Sciatic nerve (tissue), 2 donors: ENCODE data around the gene USP35. TPM values are rescaled to one million over a fixed set of nuclear protein-coding genes. Genes with fewer than 3 reads are reported as not detected.
"Not testable (repeated sequence)": the region's sequence is repeated elsewhere in the genome, so short reads cannot be mapped to it uniquely, and the experiment has no call there.

Source experiments
- ATAC-seq: fragments of 200-7000 bp; cut with Tn5 transposase; one replicate; pipeline ENCODE4 v1.9.1; 2020; ENCODE audit warnings: mild to moderate bottlenecking, moderate library complexity
- DNase-seq: peaks from one replicate; pipeline ENCODE4 v3.0.0-alpha.2; 2020; ENCODE audit warnings: low spot score
- intact Hi-C: fragments of 100-400 bp; cut with DNase I; formaldehyde crosslinking; loops from one replicate; pipeline ENCODE4 v1.14.2; 2022
- total RNA-seq: library from RNA; stranded (reverse); fragmentation: NEBNext Ultra II Directional; extraction: Animal tissue kit (Norgen Biotek cat#: 25700); gene quantifications from one replicate; pipeline ENCODE4 v1.2.1, GENCODE V29; 2021
- donor health status: DM: no; HTN: no; CAD: no.
- donor health status: DM: no; HTN: no; CAD: no.

The USP35 gene
- total RNA-seq, 1 donor from 2014 or later, result 11.5 TPM

DNA sequence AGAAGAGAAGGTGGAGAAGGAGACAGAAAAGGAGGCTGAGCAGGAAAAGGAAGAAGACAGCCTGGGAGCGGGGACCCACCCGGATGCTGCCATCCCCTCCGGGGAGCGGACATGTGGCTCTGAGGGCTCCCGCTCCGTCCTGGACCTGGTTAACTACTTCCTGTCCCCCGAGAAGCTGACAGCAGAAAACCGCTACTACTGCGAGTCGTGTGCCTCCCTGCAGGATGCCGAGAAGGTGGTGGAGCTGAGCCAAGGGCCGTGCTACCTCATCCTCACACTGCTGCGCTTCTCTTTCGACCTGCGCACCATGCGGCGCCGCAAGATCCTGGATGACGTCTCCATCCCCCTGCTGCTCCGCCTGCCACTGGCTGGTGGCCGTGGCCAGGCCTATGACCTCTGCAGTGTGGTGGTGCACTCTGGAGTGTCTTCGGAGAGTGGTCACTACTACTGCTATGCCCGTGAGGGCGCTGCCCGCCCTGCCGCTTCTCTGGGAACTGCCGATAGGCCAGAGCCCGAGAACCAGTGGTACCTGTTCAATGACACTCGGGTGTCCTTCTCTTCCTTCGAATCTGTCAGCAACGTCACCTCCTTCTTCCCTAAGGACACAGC, 21.4 kb downstream of the USP35 start:
- ATAC-seq, result no peak
- intact Hi-C loops, result no loop called here
- DNase-seq, result peak; percentile 45

DNA sequence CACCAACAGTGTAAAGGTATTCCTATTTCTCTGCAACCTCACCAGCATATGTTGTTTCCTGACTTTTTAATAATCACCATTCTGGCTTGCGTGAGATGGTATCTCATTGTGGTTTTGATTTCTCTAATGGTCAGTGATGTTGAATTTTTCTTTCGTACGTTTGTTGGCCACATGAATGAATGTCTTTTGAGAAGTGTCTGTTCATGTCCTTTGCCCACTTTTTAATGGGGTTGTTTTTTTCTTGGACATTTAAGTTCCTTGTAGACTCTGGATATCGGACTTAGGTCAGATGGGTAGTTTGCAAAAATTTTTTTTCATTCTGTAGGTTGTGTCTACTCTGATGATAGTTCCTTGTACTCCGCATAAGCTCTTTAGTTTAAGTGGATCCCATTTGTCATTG, 22.8 kb downstream of the USP35 start:
- ATAC-seq, result no peak
- no peak for DNase-seq
- intact Hi-C loops, result no loop called here

DNA sequence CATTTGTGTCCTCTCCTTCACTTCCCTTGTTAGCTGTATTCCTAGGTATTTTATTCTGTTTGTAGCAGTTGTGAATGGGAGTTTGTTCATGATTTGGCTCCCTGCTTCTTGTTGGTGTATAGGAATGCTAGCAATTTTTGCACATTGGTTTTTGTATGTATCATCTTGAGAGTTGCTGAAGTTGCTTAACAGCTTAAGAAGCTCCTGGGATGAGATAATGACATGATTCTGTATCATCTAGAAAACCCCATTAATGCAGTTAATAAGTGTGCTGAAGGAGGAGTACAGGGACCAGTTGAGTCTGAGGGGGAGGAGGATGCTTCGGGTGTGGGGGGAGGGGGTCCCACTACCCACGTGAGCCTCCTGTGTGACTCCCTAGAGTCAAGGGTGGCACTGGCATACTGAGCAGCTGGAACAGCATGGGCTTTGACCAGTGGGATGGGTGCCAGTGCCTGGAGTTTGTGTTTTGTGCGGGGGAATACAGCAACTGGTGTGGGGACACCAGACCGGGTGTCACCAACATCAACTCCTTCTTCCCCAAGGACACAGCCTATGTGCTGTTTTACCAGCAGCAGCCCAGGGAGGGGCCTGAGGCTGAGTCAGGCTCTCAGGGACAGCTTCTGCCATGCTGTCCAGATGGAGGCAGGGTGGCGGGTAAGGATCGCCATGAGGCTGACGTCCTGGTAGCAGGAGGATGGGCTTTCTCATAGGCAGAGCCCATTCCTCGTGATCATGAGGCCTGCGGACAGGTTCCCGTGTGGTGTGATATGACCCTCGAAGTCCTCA, 24.1 kb downstream of the USP35 start:
- DNase-seq (peak; percentile 56), ATAC-seq (peak; percentile 24)
- intact Hi-C loops, result no loop called here

DNA sequence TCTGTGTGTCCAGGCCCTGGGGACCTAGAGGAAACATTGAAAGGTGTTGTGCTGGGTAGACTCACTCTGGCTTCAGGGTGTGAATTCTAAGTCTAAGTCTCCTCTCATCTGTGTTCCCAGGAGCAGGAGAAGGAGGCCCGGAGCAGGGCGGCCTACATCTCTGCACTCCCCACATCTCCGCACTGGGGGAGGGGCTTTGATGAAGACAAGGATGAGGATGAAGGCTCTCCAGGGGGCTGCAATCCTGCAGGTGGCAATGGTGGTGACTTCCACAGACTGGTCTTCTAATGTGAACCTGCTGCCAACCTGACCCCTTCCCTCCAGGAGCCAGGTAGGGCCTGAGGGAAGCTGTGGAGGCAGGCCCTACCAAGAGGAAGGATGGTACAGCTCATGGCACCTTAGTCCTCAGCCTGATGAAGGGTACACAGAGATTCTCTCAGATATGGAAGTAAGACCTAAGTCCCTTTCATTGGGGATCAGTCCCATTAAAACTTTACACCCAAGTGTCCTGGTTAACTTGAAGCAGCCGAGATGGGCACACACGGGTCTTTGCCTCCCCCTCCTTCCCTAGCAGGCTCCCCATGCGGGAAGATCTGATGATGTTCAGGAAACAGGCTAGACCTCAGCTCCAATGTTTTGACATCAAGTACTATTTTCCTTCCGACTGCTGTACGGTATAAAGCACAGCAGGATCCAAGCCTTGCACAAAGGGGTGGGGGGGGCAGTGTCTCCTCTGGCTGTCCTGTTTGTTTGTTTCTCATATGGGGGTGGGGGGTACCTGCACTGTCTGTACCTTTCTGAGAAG, 25.0 kb downstream of the USP35 start:
- peak; percentile 46 for DNase-seq
- intact Hi-C loops, result no loop called here

DNA sequence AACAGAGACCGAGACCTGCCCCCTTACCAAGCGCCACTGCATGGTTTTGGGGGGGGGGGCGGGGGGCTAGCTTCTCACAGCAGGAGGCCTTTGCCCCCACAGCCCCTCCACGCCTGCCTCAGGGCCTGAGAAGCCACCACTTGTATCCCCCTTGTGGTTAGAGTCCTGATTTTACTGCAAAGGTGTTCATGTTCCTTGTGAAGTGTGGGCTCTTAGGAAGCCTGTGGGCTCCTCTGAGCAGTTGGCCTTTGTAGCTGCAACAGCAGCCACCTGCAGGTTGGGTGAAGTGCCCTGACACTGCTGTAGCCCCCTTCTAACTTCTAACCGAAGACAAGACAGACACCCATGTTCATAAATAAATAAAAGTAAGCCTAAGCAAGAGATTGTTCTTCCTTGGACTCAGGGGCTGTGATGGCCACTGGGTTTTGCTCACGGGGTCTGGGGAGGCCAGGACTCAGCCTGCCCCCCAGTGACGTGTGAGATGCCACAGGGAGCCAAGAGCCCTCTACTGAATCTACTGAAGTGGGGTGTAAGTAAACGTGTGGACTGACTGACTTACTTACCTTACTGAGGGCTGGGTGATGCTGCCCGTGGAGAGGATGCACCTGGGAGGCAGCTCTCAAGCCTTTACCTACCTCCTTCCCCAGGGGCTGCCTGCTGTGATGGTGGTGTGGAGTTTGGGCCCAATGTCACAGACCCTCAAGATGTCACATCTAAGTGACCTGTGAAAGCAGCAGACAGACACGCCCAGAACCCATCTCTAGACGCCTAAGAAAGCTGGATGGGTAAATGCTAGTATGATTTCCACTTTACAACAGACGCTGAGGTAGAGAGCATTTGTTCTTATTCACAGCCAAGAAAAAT, 25.8 kb downstream of the USP35 start:
- DNase-seq, result no peak
- intact Hi-C loops, result no loop called here
- no peak for ATAC-seq

More for the DNA sequence above, 25.0 kb downstream of the USP35 start:
- peak; percentile 5 for ATAC-seq

DNA sequence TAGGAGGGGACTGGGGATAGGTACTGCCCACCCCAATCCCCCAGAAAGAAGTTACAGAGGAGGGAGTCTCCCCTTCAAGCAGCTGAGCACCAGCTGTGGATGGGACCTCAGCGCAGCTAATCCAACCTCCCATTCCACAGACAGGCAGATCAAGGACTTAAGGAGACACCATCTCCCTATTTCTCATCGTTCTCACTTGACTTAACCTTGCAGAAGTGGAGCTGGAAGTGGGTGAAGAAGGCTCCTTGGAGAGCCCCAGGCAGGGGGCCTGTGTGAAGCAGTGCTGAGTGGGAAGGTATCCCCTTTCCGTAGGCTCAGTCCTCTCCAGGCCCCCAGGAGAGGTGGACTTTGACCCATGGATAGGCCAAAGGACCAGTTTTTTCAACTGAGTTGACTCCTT, 27.3 kb downstream of the USP35 start:
- no peak for ATAC-seq
- no peak for DNase-seq
- intact Hi-C loops, result no loop called here

DNA sequence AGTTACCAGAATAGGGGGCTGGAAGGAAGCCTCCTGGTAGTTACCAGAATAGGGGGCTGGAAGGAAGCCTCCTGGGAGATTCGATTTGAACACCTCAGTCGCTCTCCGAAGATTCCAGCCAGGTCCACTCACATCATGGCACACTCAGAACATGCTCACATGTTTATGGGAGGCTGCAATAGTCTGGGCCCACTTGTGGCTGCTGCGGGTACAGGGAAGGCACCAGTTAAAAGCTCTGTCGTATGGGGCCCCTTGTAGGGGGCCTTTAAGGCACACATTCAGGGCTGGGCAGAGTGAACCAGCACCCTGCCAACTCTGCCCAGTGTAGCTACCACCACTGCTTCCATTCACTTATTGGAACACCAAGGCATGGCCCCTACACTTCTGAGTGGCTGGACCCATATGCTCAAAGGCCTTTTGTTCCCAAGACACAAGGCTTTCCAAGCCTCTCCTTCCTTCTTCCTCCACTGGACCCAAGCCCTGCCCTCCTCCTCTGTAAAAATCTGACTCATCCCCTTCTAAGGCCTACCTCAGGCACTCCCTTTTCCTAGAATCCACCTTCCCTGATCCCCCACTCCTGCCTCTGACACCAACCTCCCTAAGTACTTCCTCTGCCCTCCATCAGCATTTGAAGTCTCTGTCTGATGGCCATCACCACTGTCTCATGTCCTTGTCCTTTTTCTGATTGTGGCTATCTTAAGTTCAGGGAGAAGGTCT, 28.0 kb downstream of the USP35 start:
- no peak for DNase-seq
- no peak for ATAC-seq
- intact Hi-C loops, result no loop called here

DNA sequence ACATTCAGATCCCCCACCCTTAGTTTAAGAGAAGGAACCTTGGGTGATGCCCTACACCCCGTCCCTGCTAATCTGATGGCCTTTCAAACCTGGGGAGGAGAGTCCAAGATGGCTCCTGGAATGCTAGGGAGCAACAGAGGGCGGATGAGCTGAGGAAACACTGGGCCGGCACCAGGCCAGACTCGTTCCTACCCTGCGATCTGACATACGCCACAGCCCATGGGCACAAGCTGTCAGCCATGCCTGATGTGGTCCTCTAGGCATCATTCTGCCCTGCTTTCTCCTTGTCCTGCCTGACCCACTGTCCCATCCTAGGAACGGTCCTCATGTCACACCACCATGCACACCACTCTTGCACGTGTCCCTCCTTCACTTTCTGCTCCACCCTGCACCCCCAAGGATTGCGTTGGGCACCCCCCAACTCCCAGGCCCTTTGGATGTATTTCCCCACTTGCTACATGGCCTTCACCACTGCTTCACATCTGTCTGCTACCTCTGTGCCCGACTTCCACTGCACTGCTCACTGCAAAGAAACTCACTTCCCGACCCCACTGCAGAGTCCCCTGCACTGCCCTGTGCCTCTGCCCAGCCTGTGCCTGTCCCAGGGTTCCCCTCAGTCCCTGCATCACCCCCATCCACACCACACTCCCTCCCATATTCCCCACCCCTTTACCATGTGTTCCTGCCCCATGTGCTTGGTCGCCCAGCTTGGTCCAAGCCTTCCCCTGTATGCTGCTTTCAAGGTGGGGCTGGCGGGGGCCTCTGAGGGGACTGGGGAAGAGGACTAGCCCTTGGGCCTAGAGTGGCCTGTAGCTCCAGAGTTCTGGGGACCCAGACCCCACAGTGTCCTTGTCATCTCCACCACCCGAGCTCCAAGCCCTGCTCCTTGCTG, 29.2 kb downstream of the USP35 start:
- no peak for DNase-seq
- intact Hi-C loops, result no loop called here
- no peak for ATAC-seq

DNA sequence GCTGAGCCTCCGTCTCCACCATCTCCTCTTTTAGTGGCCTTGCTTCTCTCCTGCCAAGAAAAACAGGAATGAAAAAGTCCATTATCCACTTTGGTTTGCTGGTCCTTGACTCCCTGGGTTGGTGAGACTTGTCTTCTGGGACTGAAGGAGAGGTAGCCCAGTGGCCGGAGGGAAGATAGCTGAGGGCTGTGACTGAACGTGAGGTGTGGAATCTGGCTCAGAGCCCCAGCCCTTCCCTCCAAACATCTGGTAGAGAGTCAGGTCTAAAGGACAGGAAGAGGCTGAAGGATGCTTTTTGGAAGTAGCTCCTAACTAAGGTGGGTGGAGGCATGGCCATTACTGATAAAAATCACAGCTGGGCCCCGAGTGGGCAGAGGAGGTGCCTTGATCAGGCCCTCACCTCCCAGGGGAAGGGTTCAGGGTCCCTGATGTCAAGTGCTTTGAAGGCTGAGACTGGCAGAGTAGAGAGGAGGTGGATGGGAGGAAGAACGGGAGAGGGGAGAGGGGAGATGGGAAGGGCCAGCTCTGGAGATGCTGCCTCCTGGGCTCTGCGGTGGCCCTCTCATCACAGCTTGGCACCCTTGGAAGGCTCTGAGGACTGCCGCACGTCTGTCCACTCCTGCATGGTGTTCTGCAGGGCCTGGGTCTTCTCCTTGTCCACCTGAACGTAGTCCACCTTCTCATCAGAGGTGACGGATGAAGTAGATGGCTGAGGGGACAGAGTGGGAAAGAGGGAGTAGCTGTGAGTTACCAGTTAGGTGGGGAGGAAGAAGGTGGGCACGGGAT, 30.2 kb downstream of the USP35 start:
- intact Hi-C loops, result no loop called here
- ATAC-seq (no peak), DNase-seq (no peak)

DNA sequence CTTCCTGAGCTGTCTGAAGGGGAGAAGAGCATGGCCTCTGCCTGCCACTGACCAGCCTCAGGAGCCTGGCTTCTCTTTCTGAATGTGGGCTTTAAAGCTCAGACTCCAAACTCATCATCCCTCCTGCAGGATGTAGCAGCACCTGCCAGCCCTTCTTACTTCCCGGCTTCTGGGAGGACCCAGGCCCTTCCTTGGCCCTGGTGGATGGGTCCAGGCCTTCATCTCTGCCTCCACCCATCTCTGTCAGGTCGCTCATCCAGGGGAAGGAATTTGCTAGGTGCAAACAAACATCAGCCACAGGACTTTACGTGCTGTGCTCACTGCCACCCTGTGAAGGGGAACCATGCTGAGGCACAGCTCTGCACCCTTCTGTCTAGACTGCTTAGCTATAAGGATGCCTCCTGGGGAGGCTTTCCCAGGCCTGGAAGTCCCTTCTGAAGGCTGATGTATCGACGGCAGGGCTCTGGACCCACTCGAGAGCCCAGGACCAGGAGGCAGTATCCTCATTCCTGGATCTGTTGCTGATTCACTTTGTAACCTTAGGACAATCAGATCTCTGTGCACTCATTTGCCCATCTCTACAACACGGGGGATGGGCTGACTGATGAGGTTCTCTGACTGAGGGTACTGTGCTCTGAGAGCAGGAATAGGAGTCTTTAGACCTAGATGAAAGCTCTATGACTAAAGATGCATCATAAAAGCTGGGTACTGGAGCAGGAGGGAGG, 30.9 kb downstream of the USP35 start:
- intact Hi-C loops, result loop anchor here (10.0 kb wide), 1 partner anchor 345 kb away; no protein-coding TSS in a partner anchor
- no peak for ATAC-seq
- DNase-seq, result no peak

DNA sequence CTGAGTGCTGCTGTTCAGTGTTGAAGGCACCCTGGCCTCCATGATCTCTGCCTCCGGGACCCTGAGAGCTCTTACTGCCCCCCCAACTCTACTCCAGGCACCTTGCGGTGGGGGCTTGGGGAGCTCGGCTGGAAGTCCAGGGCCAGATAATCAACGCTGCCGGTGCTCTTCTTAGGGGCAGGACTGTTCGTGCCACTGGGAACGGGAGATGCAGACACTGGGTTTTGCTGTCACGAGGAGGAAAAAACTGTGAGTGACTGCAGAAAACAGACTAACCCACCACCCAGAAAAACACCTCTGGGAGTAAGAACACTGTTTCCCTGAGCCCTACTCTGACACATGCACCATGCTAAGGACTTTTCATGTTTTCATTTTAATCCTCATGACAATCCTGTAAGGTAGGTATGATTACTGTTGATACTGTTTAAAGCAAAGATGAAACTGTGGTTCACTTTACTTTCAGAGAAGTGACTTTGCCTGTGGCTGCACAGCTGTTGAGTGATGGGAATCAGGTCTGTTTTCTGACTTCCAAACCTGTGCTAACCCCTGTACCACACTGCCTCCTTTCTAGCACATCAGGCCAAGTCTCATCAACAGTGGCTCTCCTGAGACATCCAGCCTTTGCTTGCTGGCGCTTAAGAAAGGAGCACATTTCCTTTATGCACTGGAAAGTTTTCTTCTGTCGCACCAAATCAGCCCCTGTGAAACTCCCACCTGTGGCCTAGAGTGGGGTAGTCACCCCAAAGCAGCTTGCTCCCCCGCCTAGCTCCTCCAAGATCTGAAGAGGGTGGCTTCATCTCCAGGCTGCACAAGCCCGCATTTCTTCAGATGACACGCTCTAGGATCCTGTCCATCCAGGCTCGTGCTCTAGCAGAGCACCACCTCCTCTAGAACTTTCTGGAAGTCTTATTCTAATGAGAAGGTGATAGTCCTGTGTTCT, 31.8 kb downstream of the USP35 start:
- no peak for DNase-seq
- intact Hi-C loops, result loop anchor here (10.0 kb wide), 1 partner anchor 344 kb away; no protein-coding TSS in a partner anchor

DNA sequence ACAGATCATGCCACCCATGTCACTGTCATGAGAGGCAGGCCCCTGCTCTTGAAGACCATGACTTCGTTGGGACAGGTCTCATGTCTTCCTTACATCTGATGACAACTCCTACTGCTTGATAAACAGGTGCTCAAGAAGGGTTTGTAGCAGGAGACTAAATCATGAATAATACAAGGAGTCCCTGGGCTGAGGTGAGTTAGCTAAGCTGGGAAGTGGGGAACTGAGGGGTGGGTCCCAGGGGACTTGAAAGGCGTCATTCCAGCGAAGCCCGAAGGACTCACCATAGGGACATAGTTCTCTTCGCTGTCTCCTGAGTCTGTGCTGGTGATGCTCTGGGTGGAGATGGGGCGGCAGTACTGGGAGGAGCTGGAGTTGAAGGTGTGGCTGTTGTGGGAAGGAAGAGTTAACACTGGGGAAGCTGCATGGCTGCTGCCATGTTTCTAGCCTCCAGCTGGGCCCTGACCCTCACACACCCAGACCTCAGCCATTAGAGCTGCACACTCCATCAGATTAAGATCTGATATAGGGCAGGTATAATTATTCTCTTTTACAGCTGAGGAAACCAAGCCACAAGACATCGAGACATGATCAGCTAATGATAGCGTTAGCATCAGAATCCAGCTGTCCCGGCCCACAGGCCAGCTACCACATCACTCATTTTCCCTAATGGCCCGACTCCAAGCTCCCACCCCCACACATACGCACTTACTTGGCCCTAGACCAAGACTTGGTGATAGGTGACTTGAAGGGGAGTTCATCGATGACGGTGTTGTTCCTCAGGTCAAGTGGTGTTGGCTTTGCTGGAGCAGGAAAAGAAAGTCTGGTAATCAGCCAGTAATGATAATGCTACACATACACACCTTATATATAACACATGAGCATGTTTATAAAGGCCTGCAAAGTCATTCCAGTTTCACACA, 32.9 kb downstream of the USP35 start:
- DNase-seq, result no peak
- ATAC-seq, result no peak
- intact Hi-C loops, result loop anchor here (10.0 kb wide), 1 partner anchor 343 kb away; no protein-coding TSS in a partner anchor

More for the DNA sequence above, 31.8 kb downstream of the USP35 start:
- ATAC-seq, result no peak

DNA sequence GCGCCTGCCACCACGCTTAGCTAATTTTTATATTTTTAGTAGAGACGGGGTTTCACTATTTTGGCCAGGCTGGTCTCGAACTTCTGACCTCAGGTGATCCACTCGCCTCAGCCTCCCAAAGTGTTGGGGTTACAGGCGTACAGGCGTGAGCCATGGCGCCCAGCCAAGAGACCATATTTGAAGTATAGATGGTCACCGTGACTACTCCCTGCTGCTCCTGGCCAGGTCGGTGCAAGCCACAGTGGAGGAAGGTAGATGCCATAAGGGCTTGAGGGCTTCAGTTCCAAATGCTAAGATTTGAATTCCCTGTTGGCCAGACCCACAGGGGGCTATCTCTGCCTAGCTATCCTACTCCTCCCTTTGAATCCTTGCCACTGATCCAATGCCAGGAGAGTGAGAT, 34.0 kb downstream of the USP35 start:
- intact Hi-C loops, result loop anchor here (10.0 kb wide), 1 partner anchor 342 kb away; no protein-coding TSS in a partner anchor
- ATAC-seq, DNase-seq: not testable (repeated sequence)
